Measurements from ENCODE around the gene SRRM4. TPM values are rescaled to one million over a fixed set of nuclear protein-coding genes. Genes with fewer than 3 reads are reported as not detected.

The SRRM4 gene
- total and polyA plus RNA-seq, 10 of the 15 experiments (the other 5 are each of a cell fraction or from before 2014, with no cell fraction given) = under 0.01 to 0.01 TPM; not detected in 8

DNA sequence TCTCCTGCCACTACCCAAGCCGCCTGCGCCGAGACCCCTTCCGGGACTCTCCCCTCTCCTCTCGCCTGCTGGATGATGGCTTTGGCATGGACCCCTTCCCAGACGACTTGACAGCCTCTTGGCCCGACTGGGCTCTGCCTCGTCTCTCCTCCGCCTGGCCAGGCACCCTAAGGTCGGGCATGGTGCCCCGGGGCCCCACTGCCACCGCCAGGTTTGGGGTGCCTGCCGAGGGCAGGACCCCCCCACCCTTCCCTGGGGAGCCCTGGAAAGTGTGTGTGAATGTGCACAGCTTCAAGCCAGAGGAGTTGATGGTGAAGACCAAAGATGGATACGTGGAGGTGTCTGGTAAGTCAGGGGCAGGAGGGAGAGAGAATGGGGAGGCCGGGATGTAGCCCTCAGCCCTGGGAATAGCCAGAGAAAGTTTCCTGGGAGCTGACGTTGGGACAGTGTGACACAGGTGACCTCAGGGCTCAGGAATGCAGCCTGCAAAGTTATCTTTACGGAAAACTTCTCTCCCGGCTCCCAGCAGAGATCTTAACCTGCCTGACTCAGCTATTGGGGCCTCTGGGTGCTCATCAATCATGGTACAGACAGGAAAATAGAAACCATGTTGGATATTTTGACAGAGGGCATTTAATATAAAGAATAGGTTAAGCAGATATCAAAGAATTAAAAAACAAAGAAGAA is 198.1 kb downstream of the SRRM4 start:
- TF ChIP-seq, protein P1, sequence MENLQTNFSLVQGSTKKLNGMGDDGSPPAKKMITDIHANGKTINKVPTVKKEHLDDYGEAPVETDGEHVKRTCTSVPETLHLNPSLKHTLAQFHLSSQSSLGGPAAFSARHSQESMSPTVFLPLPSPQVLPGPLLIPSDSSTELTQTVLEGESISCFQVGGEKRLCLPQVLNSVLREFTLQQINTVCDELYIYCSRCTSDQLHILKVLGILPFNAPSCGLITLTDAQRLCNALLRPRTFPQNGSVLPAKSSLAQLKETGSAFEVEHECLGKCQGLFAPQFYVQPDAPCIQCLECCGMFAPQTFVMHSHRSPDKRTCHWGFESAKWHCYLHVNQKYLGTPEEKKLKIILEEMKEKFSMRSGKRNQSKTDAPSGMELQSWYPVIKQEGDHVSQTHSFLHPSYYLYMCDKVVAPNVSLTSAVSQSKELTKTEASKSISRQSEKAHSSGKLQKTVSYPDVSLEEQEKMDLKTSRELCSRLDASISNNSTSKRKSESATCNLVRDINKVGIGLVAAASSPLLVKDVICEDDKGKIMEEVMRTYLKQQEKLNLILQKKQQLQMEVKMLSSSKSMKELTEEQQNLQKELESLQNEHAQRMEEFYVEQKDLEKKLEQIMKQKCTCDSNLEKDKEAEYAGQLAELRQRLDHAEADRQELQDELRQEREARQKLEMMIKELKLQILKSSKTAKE (IDR thresholded peaks at IDR 0.05; ENCODE audit: low read depth, poor library complexity, severe bottlenecking) = no peak
- TF ChIP-seq SMARCA5 (IDR thresholded peaks at IDR 0.05) = no peak
- no peak for TF ChIP-seq RAD21 (IDR thresholded peaks at IDR 0.05; ENCODE audit: insufficient read depth, low read depth, low read length)
- TF ChIP-seq CBX5 (IDR thresholded peaks at IDR 0.05; ENCODE audit: low read depth) = no peak
- no peaks in the 10 kb centered on the region for H4K20me1 ChIP-seq (ENCODE audit: control insufficient read depth, insufficient read depth)
- ChIA-PET RAD21 (ENCODE audit: unreplicated experiment) (no interaction called here), CTCF (no interaction called here), SMC1A (ENCODE audit: uncharacterized antibody, unreplicated experiment) (no interaction called here), POLR2A (no interaction called here)
- intact Hi-C loops (cut with micrococcal nuclease; ENCODE audit: unreplicated experiment) = no loop called here
- H3K4me2 ChIP-seq (ENCODE audit: control insufficient read depth, insufficient read depth) = no peak overlapping the region
- FAIRE-seq (no peak), ATAC-seq (no peak), DNase-seq (ENCODE audit: low read depth, low spot score) (no peak)
- in situ Hi-C loops (cut with MboI) = no loop called here
- H3K27ac ChIP-seq (ENCODE audit: control insufficient read depth, insufficient read depth) = no peak overlapping the region
- H3K9ac ChIP-seq (ENCODE audit: control insufficient read depth, insufficient read depth, low read length) = no peak overlapping the region
- WGBS (ENCODE audit: insufficient coverage, insufficient replicate concordance, low lambda C conversion rate, missing lambda C conversion rate) = 27% methylated on average over 13 of the region's 18 CpGs
- H3K9me3 ChIP-seq (replicated peaks; ENCODE audit: control insufficient read depth, insufficient read depth, low read length) = no peaks in the 10 kb centered on the region
- H3K4me3 ChIP-seq = no peak overlapping the region
- no TSS peak for BruUV-seq (replicated peaks)
- no peak overlapping the region for H2AFZ ChIP-seq (ENCODE audit: control insufficient read depth, low read depth, low read length)
- no peaks in the 10 kb centered on the region for H3K4me1 ChIP-seq (ENCODE audit: control insufficient read depth, insufficient read depth, low read length)
- no peaks in the 10 kb centered on the region for H3K79me2 ChIP-seq (ENCODE audit: control insufficient read depth, insufficient read depth, low read length)
- H3K27me3 ChIP-seq (replicated peaks in 1 of 2; ENCODE audit: control insufficient read depth in 2 of 2, insufficient read depth in 2 of 2, low read length in 1 of 2) = peaks cover 0 to 3% of the 10 kb centered on the region in 2 experiments; a peak in 1 of 4 replicates
- H3K36me3 ChIP-seq (ENCODE audit: control insufficient read depth in 2 of 2, insufficient read depth in 2 of 2, low read length in 1 of 2) = no peaks in the 10 kb centered on the region
